K562 (cell line): Measurements from ENCODE around the gene CMBL. TPM values are rescaled to one million over a fixed set of nuclear protein-coding genes. Genes with fewer than 3 reads are reported as not detected.

Source experiments
- ATAC-seq: fragments of 200-7000 bp; cut with Tn5 transposase; 3 replicates; pipeline ENCODE4 v1.9.1; 2020; ENCODE audit warnings: moderate library complexity
- BruUV-seq: library from RNA; stranded (reverse); fragments of 400-500 nt; replicated peaks from 2 replicates; lab custom pipeline; 2021; lab: Mats Ljungman, UMichigan
- CTCF ChIA-PET: fragments of 300-600 bp; formaldehyde crosslinking; extraction: SDS; loops from one replicate; lab custom pipeline; 2021; ENCODE audit warnings: low intra/inter-chr PET ratio; lab: Yijun Ruan, JAX
- POLR2A ChIA-PET: fragments of 300-600, 350-650 bp; sonication (Branson Sonifier 250); formaldehyde crosslinking; extraction: SDS; loops from one replicate; lab custom pipeline; 2021; ENCODE audit warnings: antibody characterized with exemption, inconsistent platforms; lab: Yijun Ruan, JAX
- DNase-seq, 4 experiments: peaks; one replicate each; pipeline versions ENCODE4 v3.0.0 to v3.0.0-alpha.2; 2011 to 2018; ENCODE audit warnings: low spot score in 3 of 4, mixed read lengths in 3 of 4; ENCODE audit errors: extremely low read depth in 1 of 4
- FAIRE-seq: peaks from 2 replicates; lab custom pipeline; 2011; peaks lifted over from hg19 to GRCh38; lab: Jason Lieb, UNC
- H2AFZ ChIP-seq: 2 replicates; pipeline ENCODE4 v1.6.0; 2011; ENCODE audit warnings: low read depth, low read length, control low read depth, inconsistent platforms
- H3K27ac ChIP-seq: fragments of 200-600 bp; 3 replicates; pipeline ENCODE4 v1.8.0; 2011; ENCODE audit warnings: low read depth, mild to moderate bottlenecking, control low read depth, inconsistent platforms, low read length, moderate library complexity, mixed read lengths; ENCODE audit errors: extremely low read depth
- H3K27me3 ChIP-seq, 2 experiments: fragments of 300-600 bp in 1 of 2; 2 replicates in 1 of 2; 3 replicates in 1 of 2; pipeline versions ENCODE4 v1.6.0 to v1.8.0; 2011; ENCODE audit warnings: inconsistent platforms in 2 of 2, low read length in 2 of 2, mild to moderate bottlenecking in 1 of 2, mixed read lengths in 1 of 2, moderate library complexity in 1 of 2; ENCODE audit not compliant: control insufficient read depth in 2 of 2, insufficient read depth in 2 of 2
- H3K36me3 ChIP-seq: fragments of 300-600 bp; 3 replicates; pipeline ENCODE4 v1.8.0; 2011; ENCODE audit warnings: mild to moderate bottlenecking, low read length, inconsistent platforms; ENCODE audit not compliant: control insufficient read depth, insufficient read depth
- H3K4me1 ChIP-seq, 2 experiments: fragments of 200-600 bp in 1 of 2; replicated peaks in 1 of 2; 2 replicates in 1 of 2; 3 replicates in 1 of 2; pipeline versions ENCODE4 v1.5.1 to v1.8.0; 2011; ENCODE audit warnings: inconsistent platforms in 2 of 2, low read length in 2 of 2, mild to moderate bottlenecking in 1 of 2, mixed read lengths in 1 of 2, moderate library complexity in 1 of 2; ENCODE audit not compliant: control insufficient read depth in 2 of 2, insufficient read depth in 2 of 2
- H3K4me2 ChIP-seq: 2 replicates; pipeline ENCODE4 v1.6.1; 2011; ENCODE audit warnings: low read length, control low read depth, inconsistent platforms, mixed read lengths; ENCODE audit not compliant: insufficient read depth
- H3K4me3 ChIP-seq: fragments of 200-600 bp; sonication (generic), shearing (Covaris generic); 2 replicates; pipeline ENCODE4 v1.5.1; 2016; ENCODE audit warnings: control low read depth, inconsistent platforms
- H3K79me2 ChIP-seq: fragments of 200-600 bp; 3 replicates; pipeline ENCODE4 v1.8.0; 2011; ENCODE audit warnings: low read length, inconsistent platforms; ENCODE audit not compliant: control insufficient read depth, insufficient read depth
- H3K9ac ChIP-seq, 2 experiments: 2 replicates each; pipeline versions ENCODE4 v1.6.0 to v1.6.1; 2011; ENCODE audit warnings: low read depth in 2 of 2, low read length in 2 of 2, control low read depth in 1 of 2, inconsistent platforms in 1 of 2, mild to moderate bottlenecking in 1 of 2, mixed read lengths in 1 of 2; ENCODE audit not compliant: insufficient read depth in 1 of 2
- H3K9me1 ChIP-seq: one replicate; pipeline ENCODE4 v1.6.0; 2011; ENCODE audit warnings: inconsistent platforms, mild to moderate bottlenecking, low read length, moderate library complexity; ENCODE audit not compliant: control insufficient read depth, insufficient read depth
- H3K9me3 ChIP-seq: replicated peaks from 2 replicates; pipeline ENCODE4 v1.5.1; 2011; ENCODE audit warnings: low read depth, low read length, inconsistent platforms; ENCODE audit not compliant: control insufficient read depth, insufficient read depth
- H4K20me1 ChIP-seq: replicated peaks from 2 replicates; pipeline ENCODE4 v1.6.1; 2011; ENCODE audit warnings: low read length, inconsistent platforms, mixed read lengths; ENCODE audit not compliant: control insufficient read depth, insufficient read depth
- EP300 ChIP-seq: IDR thresholded peaks from 2 replicates; pipeline ENCODE4 v1.6.1; 2012; ENCODE audit warnings: low read length, improper control_type of control experiment
- NR2C2 ChIP-seq, 2 experiments: fragments of 200-800 bp in 1 of 2; sonication (Bioruptor generic) in 1 of 2; sonication (generic) in 1 of 2; formaldehyde crosslinking in 1 of 2; IDR thresholded peaks; 2 replicates each; pipeline versions ENCODE4 v1.6.1 to v1.8.0; 2016 to 2022; ENCODE audit warnings: mild to moderate bottlenecking in 1 of 2, missing compliant biosample characterization in 1 of 2, missing genetic modification characterization in 1 of 2, missing genetic modification reagents in 1 of 2
- POLR2H ChIP-seq: IDR thresholded peaks from 2 replicates; pipeline ENCODE4 v1.6.1; 2016; ENCODE audit warnings: missing genetic modification characterization, low read depth, mild to moderate bottlenecking, control low read depth, missing compliant biosample characterization, moderate library complexity
- SMARCA4 ChIP-seq: fragments of 450-650 bp; IDR thresholded peaks from 2 replicates; pipeline ENCODE4 v1.6.1; 2016
- TAF1 ChIP-seq: IDR thresholded peaks from 2 replicates; pipeline ENCODE4 v1.6.1; 2011; ENCODE audit warnings: mild to moderate bottlenecking, low read length, moderate library complexity; ENCODE audit not compliant: insufficient read depth, control insufficient read depth, severe bottlenecking; ENCODE audit errors: extremely low read depth
- ZNF384 ChIP-seq: IDR thresholded peaks from 2 replicates; pipeline ENCODE4 v1.6.1; 2012; ENCODE audit warnings: low read depth, low read length, improper control_type of control experiment
- WGBS: fragments of 100-300 bp; shearing (Covaris generic); methylation state at CpG from one replicate; pipeline ENCODE4 v1.1.6; 2016; ENCODE audit warnings: low coverage, mixed read lengths; ENCODE audit not compliant: insufficient coverage; ENCODE audit errors: missing lambda C conversion rate; 5-methylcytosine and 5-hydroxymethylcytosine counted together
- in situ Hi-C: fragments of 300-500 bp; cut with MboI; formaldehyde crosslinking; loops from 4 replicates; pipeline ENCODE4 v1.15.0; 2018; ENCODE audit warnings: inconsistent platforms, mixed read lengths
- intact Hi-C: fragments of 100-400 bp; cut with micrococcal nuclease; formaldehyde crosslinking; loops from 2 replicates; pipeline ENCODE4 v1.14.2; 2022
- polyA plus RNA-seq, 8 experiments: library from polyadenylated mRNA; depleted of rRNA in 4 of 8; stranded (reverse) in 5 of 8; unstranded in 3 of 8; fragments of >200 nt; fragmentation: Nextera tagmentation in 2 of 8; fragmentation: Illumina TruSeq in 1 of 8; extraction: Ambion mirVana in 2 of 8; extraction: Trizol in 1 of 8; gene quantifications; 2 replicates each; pipeline versions ENCODE4 v1.2.1 to v1.2.3, GENCODE V29; 2011 to 2014; ENCODE audit warnings: inconsistent platforms in 1 of 8, missing spikeins in 1 of 8
- total RNA-seq, 7 experiments: library from RNA; depleted of rRNA in 6 of 7; stranded (reverse); fragments of >200 nt in 6 of 7; fragmentation: Illumina TruSeq in 2 of 7; extraction: Trizol in 2 of 7; gene quantifications; 2 replicates each; pipeline versions ENCODE4 v1.2.1 to v1.2.3, GENCODE V29; 2011 to 2021; ENCODE audit warnings: low replicate concordance in 1 of 7
- TF ChIP-seq, protein P1 (sequence below): IDR thresholded peaks from 2 replicates; pipeline ENCODE4 v1.6.1; 2012; ENCODE audit warnings: low read depth, low read length, improper control_type of control experiment, borderline replicate concordance
- TF ChIP-seq, protein P2 (sequence below), 3 experiments: fragments of 200-800 bp in 1 of 3; fragments of 250-450 bp in 1 of 3; fragments of 450-650 bp in 1 of 3; sonication (Bioruptor Pico) in 1 of 3; sonication (Bioruptor generic) in 1 of 3; formaldehyde crosslinking in 1 of 3; IDR thresholded peaks; 2 replicates each; pipeline versions ENCODE4 v1.6.1 to v1.8.0; 2016 to 2022; ENCODE audit warnings: mild to moderate bottlenecking in 2 of 3, missing genetic modification characterization in 2 of 3, missing compliant biosample characterization in 1 of 3, moderate library complexity in 1 of 3
- TF ChIP-seq, protein P3 (sequence below): fragments of 450-650 bp; IDR thresholded peaks from 2 replicates; pipeline ENCODE4 v1.6.1; 2017; ENCODE audit warnings: antibody characterized with exemption, mild to moderate bottlenecking

Gene CMBL
- total and polyA plus RNA-seq, 9 of the 15 experiments (the other 6 are each of a cell fraction or from before 2014, with no cell fraction given): 22.6 to 192 (median 71.1) TPM

DNA sequence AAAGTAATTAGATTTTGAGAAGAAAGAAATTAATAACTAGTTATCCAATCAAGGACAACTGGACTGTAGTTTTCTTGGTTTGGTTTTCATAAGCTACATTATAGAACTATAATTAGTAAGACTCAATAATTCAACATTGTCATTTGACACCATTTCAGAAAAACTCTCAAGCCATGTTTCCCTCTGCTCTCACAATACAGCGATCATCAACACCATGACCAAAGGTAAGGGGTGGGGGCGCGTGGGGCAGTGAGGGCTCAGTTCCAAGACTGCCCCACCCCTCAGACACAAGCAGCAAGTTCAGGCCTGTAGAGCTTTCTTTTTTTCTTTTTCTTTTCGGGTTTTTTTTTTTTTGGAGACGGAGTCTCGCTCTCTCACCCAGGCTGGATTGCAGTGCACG, 6.4 kb downstream of the CMBL start:
- DNase-seq (peak; percentile 64 to 84 (median 69)), FAIRE-seq (no peak), ATAC-seq (peak; percentile 52)
- no peaks in the 10 kb centered on the region for H3K27me3 ChIP-seq
- no TSS peak for BruUV-seq
- H3K9me1 ChIP-seq: no peaks in the 10 kb centered on the region
- peak overlapping the region; percentile 75 to 79; a peak in 3 of 4 replicates for H3K9ac ChIP-seq
- in situ Hi-C loops: no loop called here
- 0 out of 2 replicates have a peak, but pooled peaks cover 4% of the 10 kb centered on the region for H3K9me3 ChIP-seq
- peak overlapping the region; percentile 57 for H3K4me2 ChIP-seq
- H2AFZ ChIP-seq: peak overlapping the region; percentile 41; the same call in 1 of the 2 replicates
- POLR2A ChIA-PET: interaction anchor here (0.7 to 1.9 kb wide), 3 partner anchors 18 to 227 kb away, joined by 3 to 7 read pairs (median 3); partner anchors contain the start of gene MARCHF6
- intact Hi-C loops: loop anchor here (10.0 kb wide), 1 partner anchor 304 kb away; no protein-coding TSS in a partner anchor
- no peak overlapping the region; the same call in 1 of the 2 replicates for H3K4me3 ChIP-seq
- no peaks in the 10 kb centered on the region for H4K20me1 ChIP-seq
- WGBS: 6% methylated on average over 3 of the region's 7 CpGs
- H3K4me1 ChIP-seq: peaks cover 42 to 49% of the 10 kb centered on the region in 2 experiments
- peak overlapping the region; percentile 94 for H3K27ac ChIP-seq
- H3K36me3 ChIP-seq: peaks cover 62% of the 10 kb centered on the region
- CTCF ChIA-PET: interaction anchor here (0.7 kb wide), 1 partner anchor 10 kb away, joined by 3 read pairs; no protein-coding TSS in a partner anchor
- H3K79me2 ChIP-seq: peaks cover 97% of the 10 kb centered on the region
- TF ChIP-seq, protein P1, sequence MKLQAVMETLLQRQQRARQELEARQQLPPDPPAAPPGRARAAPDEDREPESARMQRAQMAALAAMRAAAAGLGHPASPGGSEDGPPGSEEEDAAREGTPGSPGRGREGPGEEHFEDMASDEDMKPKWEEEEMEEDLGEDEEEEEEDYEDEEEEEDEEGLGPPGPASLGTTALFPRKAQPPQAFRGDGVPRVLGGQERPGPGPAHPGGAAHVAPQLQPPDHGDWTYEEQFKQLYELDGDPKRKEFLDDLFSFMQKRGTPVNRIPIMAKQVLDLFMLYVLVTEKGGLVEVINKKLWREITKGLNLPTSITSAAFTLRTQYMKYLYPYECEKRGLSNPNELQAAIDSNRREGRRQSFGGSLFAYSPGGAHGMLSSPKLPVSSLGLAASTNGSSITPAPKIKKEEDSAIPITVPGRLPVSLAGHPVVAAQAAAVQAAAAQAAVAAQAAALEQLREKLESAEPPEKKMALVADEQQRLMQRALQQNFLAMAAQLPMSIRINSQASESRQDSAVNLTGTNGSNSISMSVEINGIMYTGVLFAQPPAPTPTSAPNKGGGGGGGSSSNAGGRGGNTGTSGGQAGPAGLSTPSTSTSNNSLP: 0 out of 2 replicates have a peak, but pooled peaks have one; percentile 11
- TF ChIP-seq, protein P2, sequence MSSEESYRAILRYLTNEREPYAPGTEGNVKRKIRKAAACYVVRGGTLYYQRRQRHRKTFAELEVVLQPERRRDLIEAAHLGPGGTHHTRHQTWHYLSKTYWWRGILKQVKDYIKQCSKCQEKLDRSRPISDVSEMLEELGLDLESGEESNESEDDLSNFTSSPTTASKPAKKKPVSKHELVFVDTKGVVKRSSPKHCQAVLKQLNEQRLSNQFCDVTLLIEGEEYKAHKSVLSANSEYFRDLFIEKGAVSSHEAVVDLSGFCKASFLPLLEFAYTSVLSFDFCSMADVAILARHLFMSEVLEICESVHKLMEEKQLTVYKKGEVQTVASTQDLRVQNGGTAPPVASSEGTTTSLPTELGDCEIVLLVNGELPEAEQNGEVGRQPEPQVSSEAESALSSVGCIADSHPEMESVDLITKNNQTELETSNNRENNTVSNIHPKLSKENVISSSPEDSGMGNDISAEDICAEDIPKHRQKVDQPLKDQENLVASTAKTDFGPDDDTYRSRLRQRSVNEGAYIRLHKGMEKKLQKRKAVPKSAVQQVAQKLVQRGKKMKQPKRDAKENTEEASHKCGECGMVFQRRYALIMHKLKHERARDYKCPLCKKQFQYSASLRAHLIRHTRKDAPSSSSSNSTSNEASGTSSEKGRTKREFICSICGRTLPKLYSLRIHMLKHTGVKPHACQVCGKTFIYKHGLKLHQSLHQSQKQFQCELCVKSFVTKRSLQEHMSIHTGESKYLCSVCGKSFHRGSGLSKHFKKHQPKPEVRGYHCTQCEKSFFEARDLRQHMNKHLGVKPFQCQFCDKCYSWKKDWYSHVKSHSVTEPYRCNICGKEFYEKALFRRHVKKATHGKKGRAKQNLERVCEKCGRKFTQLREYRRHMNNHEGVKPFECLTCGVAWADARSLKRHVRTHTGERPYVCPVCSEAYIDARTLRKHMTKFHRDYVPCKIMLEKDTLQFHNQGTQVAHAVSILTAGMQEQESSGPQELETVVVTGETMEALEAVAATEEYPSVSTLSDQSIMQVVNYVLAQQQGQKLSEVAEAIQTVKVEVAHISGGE (CRISPR knock-in tag; IDR thresholded peaks at IDR 0.05): no peak
- TF ChIP-seq, protein P3, sequence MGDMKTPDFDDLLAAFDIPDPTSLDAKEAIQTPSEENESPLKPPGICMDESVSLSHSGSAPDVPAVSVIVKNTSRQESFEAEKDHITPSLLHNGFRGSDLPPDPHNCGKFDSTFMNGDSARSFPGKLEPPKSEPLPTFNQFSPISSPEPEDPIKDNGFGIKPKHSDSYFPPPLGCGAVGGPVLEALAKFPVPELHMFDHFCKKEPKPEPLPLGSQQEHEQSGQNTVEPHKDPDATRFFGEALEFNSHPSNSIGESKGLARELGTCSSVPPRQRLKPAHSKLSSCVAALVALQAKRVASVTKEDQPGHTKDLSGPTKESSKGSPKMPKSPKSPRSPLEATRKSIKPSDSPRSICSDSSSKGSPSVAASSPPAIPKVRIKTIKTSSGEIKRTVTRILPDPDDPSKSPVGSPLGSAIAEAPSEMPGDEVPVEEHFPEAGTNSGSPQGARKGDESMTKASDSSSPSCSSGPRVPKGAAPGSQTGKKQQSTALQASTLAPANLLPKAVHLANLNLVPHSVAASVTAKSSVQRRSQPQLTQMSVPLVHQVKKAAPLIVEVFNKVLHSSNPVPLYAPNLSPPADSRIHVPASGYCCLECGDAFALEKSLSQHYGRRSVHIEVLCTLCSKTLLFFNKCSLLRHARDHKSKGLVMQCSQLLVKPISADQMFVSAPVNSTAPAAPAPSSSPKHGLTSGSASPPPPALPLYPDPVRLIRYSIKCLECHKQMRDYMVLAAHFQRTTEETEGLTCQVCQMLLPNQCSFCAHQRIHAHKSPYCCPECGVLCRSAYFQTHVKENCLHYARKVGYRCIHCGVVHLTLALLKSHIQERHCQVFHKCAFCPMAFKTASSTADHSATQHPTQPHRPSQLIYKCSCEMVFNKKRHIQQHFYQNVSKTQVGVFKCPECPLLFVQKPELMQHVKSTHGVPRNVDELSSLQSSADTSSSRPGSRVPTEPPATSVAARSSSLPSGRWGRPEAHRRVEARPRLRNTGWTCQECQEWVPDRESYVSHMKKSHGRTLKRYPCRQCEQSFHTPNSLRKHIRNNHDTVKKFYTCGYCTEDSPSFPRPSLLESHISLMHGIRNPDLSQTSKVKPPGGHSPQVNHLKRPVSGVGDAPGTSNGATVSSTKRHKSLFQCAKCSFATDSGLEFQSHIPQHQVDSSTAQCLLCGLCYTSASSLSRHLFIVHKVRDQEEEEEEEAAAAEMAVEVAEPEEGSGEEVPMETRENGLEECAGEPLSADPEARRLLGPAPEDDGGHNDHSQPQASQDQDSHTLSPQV: peak; percentile 14
- no peak for TF ChIP-seq NR2C2 (CRISPR knock-in tag; IDR thresholded peaks at IDR 0.05)
- TF ChIP-seq NR2C2 (tag; IDR thresholded peaks at IDR 0.05): peak; percentile 35; the same call in 1 of the 2 replicates
- peak; percentile 5; the same call in 1 of the 2 replicates for TF ChIP-seq EP300
- no peak for TF ChIP-seq TAF1
- TF ChIP-seq SMARCA4: peak; percentile 76
- 0 out of 2 replicates have a peak, but pooled peaks have one; percentile 18 for TF ChIP-seq POLR2H
- TF ChIP-seq ZNF384: peak; percentile 82
